H9 (cell line): ENCODE measurements around the gene EXOC6. TPM values are rescaled to one million over a fixed set of nuclear protein-coding genes. Genes with fewer than 3 reads are reported as not detected.

ENCODE experiments used
- DNase-seq: peaks from one replicate; pipeline ENCODE4 v3.0.0-alpha.2; 2017
- H2AFZ ChIP-seq: one replicate; pipeline ENCODE4 v1.6.1; 2013; ENCODE audit warnings: mild to moderate bottlenecking, low read length, control low read depth, moderate library complexity
- H2AK5ac ChIP-seq: 2 replicates; pipeline ENCODE4 v1.6.1; 2013; ENCODE audit warnings: low read length, control low read depth, mixed read lengths; ENCODE audit not compliant: insufficient read length
- H2BK120ac ChIP-seq: one replicate; pipeline ENCODE4 v1.6.1; 2013; ENCODE audit warnings: low read depth, mild to moderate bottlenecking, low read length, control low read depth, inconsistent platforms; ENCODE audit not compliant: poor library complexity, severe bottlenecking
- H2BK12ac ChIP-seq: 2 replicates; pipeline ENCODE4 v1.6.1; 2013; ENCODE audit warnings: low read length, control low read depth, mixed read lengths, low read depth; ENCODE audit not compliant: insufficient read length
- H2BK15ac ChIP-seq: 2 replicates; pipeline ENCODE4 v1.6.1; 2013; ENCODE audit warnings: low read depth, low read length, control low read depth
- H2BK20ac ChIP-seq: one replicate; pipeline ENCODE4 v1.6.1; 2013; ENCODE audit warnings: low read depth, mild to moderate bottlenecking, low read length, control low read depth, inconsistent platforms; ENCODE audit not compliant: poor library complexity, severe bottlenecking
- H2BK5ac ChIP-seq: 2 replicates; pipeline ENCODE4 v1.6.1; 2013; ENCODE audit warnings: low read length, control low read depth, mixed read lengths; ENCODE audit not compliant: insufficient read length
- H3K14ac ChIP-seq: 2 replicates; pipeline ENCODE4 v1.6.1; 2013; ENCODE audit warnings: low read length, control low read depth; ENCODE audit not compliant: insufficient read depth
- H3K18ac ChIP-seq: 2 replicates; pipeline ENCODE4 v1.6.1; 2013; ENCODE audit warnings: low read depth, mild to moderate bottlenecking, mixed read lengths, low read length, control low read depth; ENCODE audit not compliant: insufficient read length
- H3K23ac ChIP-seq: 2 replicates; pipeline ENCODE4 v1.6.1; 2013; ENCODE audit warnings: low read length, control low read depth, mixed read lengths, low read depth; ENCODE audit not compliant: insufficient read length
- H3K23me2 ChIP-seq: 2 replicates; pipeline ENCODE4 v1.6.1; 2013; ENCODE audit warnings: low read depth, mild to moderate bottlenecking, mixed read lengths, low read length, control low read depth; ENCODE audit not compliant: insufficient read length, poor library complexity, severe bottlenecking
- H3K27ac ChIP-seq: 2 replicates; pipeline ENCODE4 v1.5.1; 2013; ENCODE audit warnings: low read length, control low read depth, mixed read lengths, low read depth; ENCODE audit not compliant: insufficient read length
- H3K27me3 ChIP-seq: 2 replicates; pipeline ENCODE4 v1.6.1; 2013; ENCODE audit warnings: low read length, control low read depth, inconsistent platforms; ENCODE audit not compliant: insufficient read depth
- H3K4ac ChIP-seq: 2 replicates; pipeline ENCODE4 v1.6.1; 2013; ENCODE audit warnings: low read depth, mild to moderate bottlenecking, control low read depth, inconsistent platforms, low read length, moderate library complexity
- H3K4me1 ChIP-seq: 2 replicates; pipeline ENCODE4 v1.6.1; 2013; ENCODE audit warnings: low read length, control low read depth, inconsistent platforms; ENCODE audit not compliant: insufficient read depth
- H3K4me2 ChIP-seq: 2 replicates; pipeline ENCODE4 v1.6.1; 2013; ENCODE audit warnings: low read length, control low read depth, mixed read lengths; ENCODE audit not compliant: insufficient read length, insufficient read depth
- H3K56ac ChIP-seq: 2 replicates; pipeline ENCODE4 v1.6.1; 2013; ENCODE audit warnings: low read depth, mild to moderate bottlenecking, mixed read lengths, low read length, control low read depth; ENCODE audit not compliant: insufficient read length
- H3K79me1 ChIP-seq: 2 replicates; pipeline ENCODE4 v1.6.1; 2013; ENCODE audit warnings: low read depth, mild to moderate bottlenecking, moderate library complexity, low read length, control low read depth, inconsistent platforms; ENCODE audit not compliant: insufficient read depth, poor library complexity, severe bottlenecking
- H3K79me2 ChIP-seq: 2 replicates; pipeline ENCODE4 v1.6.1; 2013; ENCODE audit warnings: low read length, control low read depth, inconsistent platforms; ENCODE audit not compliant: insufficient read depth
- H3K9ac ChIP-seq: 2 replicates; pipeline ENCODE4 v1.6.1; 2013; ENCODE audit warnings: low read length, control low read depth, mixed read lengths; ENCODE audit not compliant: insufficient read length; ENCODE audit errors: extremely low read depth
- H3K9me3 ChIP-seq: one replicate; pipeline ENCODE4 v1.6.1; 2013; ENCODE audit warnings: low read depth, low read length, inconsistent platforms; ENCODE audit not compliant: control insufficient read depth
- H3T11ph ChIP-seq: one replicate; pipeline ENCODE4 v1.6.1; 2013; ENCODE audit warnings: mild to moderate bottlenecking, low read length, control low read depth, inconsistent platforms
- H4K20me1 ChIP-seq: one replicate; pipeline ENCODE4 v1.6.1; 2013; ENCODE audit not compliant: control insufficient read depth, insufficient read length, insufficient read depth
- H4K5ac ChIP-seq: 2 replicates; pipeline ENCODE4 v1.6.1; 2013; ENCODE audit warnings: low read depth, mild to moderate bottlenecking, mixed read lengths, low read length, control low read depth; ENCODE audit not compliant: insufficient read length
- H4K8ac ChIP-seq: replicated peaks from 2 replicates; pipeline ENCODE4 v1.6.1; 2013; ENCODE audit warnings: low read length, control low read depth, mixed read lengths, low read depth; ENCODE audit not compliant: insufficient read length
- H4K91ac ChIP-seq: 2 replicates; pipeline ENCODE4 v1.6.1; 2013; ENCODE audit warnings: low read depth, mild to moderate bottlenecking, moderate library complexity, mixed read lengths, low read length, control low read depth; ENCODE audit not compliant: insufficient read length
- H3K27ac Mint-ChIP-seq, 3 experiments: 2 replicates in 2 of 3; 3 replicates in 1 of 3; pipeline ENCODE4 v1.8.0; 2020 to 2021; ENCODE audit warnings: mixed read lengths in 3 of 3, mild to moderate bottlenecking in 1 of 3, moderate library complexity in 1 of 3
- H3K27me3 Mint-ChIP-seq: 2 replicates; pipeline ENCODE4 v1.8.0; 2021; ENCODE audit warnings: low read depth, mild to moderate bottlenecking, moderate library complexity, mixed read lengths
- H3K36me3 Mint-ChIP-seq, 3 experiments: 2 replicates in 2 of 3; 3 replicates in 1 of 3; pipeline ENCODE4 v1.8.0; 2020 to 2021; ENCODE audit warnings: low read depth in 3 of 3, mixed read lengths in 3 of 3; ENCODE audit not compliant: insufficient read depth in 1 of 3
- H3K4me1 Mint-ChIP-seq, 2 experiments: 2 replicates each; pipeline ENCODE4 v1.8.0; 2020; ENCODE audit warnings: mixed read lengths in 2 of 2
- H3K4me3 Mint-ChIP-seq, 2 experiments: 2 replicates in 1 of 2; 3 replicates in 1 of 2; pipeline ENCODE4 v1.8.0; 2020 to 2021; ENCODE audit warnings: mild to moderate bottlenecking in 2 of 2, mixed read lengths in 2 of 2, moderate library complexity in 1 of 2
- H3K9me3 Mint-ChIP-seq, 2 experiments: 2 replicates in 1 of 2; 3 replicates in 1 of 2; pipeline ENCODE4 v1.8.0; 2020; ENCODE audit warnings: mild to moderate bottlenecking in 2 of 2, mixed read lengths in 2 of 2, moderate library complexity in 1 of 2
- CTCF ChIP-seq: fragments of 200-600 bp; sonication (generic); conservative IDR thresholded peaks from 3 replicates; pipeline ENCODE4 v1.8.0; 2021; ENCODE audit warnings: antibody characterized with exemption, mild to moderate bottlenecking
- WGBS: extraction: QIAGEN DNeasy Blood & Tissue Kit; methylation state at CpG from one replicate; pipeline ENCODE4 v1.1.7; 2013; ENCODE audit warnings: missing lambda C conversion rate, low lambda C conversion rate, mixed read lengths; ENCODE audit not compliant: insufficient read length; ENCODE audit errors: extremely low coverage; 5-methylcytosine and 5-hydroxymethylcytosine counted together
- total RNA-seq: library from RNA; stranded (reverse); gene quantifications from 2 replicates; pipeline ENCODE4 v1.2.1, GENCODE V29; 2021

Gene EXOC6
- total RNA-seq, 1 experiment from 2014 or later, result 9.0 TPM

GRCh38 chr10:92938841-92939240, 90.5 kb downstream of the EXOC6 start:
- H3K36me3 Mint-ChIP-seq, result no peaks in the 10 kb centered on the region
- Histone ChIP-seq H3K79me1 (no peaks in the 10 kb centered on the region), H3K56ac (no peak overlapping the region), H3T11ph (no peak overlapping the region), H3K9me3 (no peaks in the 10 kb centered on the region), H2BK15ac (no peak overlapping the region), H3K4me1 (no peaks in the 10 kb centered on the region), H2BK5ac (no peak overlapping the region), H2BK12ac (no peak overlapping the region), H3K27ac (no peak overlapping the region), H3K79me2 (no peaks in the 10 kb centered on the region), H3K4me2 (no peak overlapping the region), H2BK20ac (no peak overlapping the region), H4K5ac (no peak overlapping the region), H4K20me1 (no peaks in the 10 kb centered on the region), H2AFZ (no peak overlapping the region), H3K4ac (no peak overlapping the region), H3K18ac (no peak overlapping the region), H2AK5ac (no peak overlapping the region), H4K91ac (no peak overlapping the region), H3K9ac (no peak overlapping the region), H4K8ac (no peak overlapping the region), H3K27me3 (no peaks in the 10 kb centered on the region), H3K23ac (no peak overlapping the region), H2BK120ac (no peak overlapping the region), H3K23me2 (no peaks in the 10 kb centered on the region), H3K14ac (no peak overlapping the region)
- WGBS, result no CpG with 5 or more reads among the region's 1 CpG
- no peak overlapping the region for H3K27ac Mint-ChIP-seq
- DNase-seq, result no peak
- no peaks in the 10 kb centered on the region for H3K27me3 Mint-ChIP-seq
- H3K4me1 Mint-ChIP-seq, result no peaks in the 10 kb centered on the region
- no peaks in the 10 kb centered on the region for H3K9me3 Mint-ChIP-seq
- no peak overlapping the region for H3K4me3 Mint-ChIP-seq
- no peak for TF ChIP-seq CTCF
